HepG2 (cell line): ENCODE results near the gene RTN4RL2. TPM values are rescaled to one million over a fixed set of nuclear protein-coding genes. Genes with fewer than 3 reads are reported as not detected.

ENCODE experiments used
- CC2D1A ChIP-seq: sonication (generic); formaldehyde crosslinking; IDR thresholded peaks from 2 replicates; pipeline ENCODE4 v1.8.1; 2023; ENCODE audit warnings: mild to moderate bottlenecking, missing genetic modification reagents
- HNF4G ChIP-seq, 2 experiments: sonication (generic) in 1 of 2; formaldehyde crosslinking in 1 of 2; IDR thresholded peaks; 2 replicates each; pipeline versions ENCODE4 v1.4.0 to v1.6.1; 2011 to 2020; ENCODE audit warnings: borderline replicate concordance in 2 of 2, low read depth in 2 of 2, mild to moderate bottlenecking in 2 of 2, low read length in 1 of 2, missing genetic modification reagents in 1 of 2, moderate library complexity in 1 of 2
- MZF1 ChIP-seq: sonication (generic); formaldehyde crosslinking; IDR thresholded peaks from 2 replicates; pipeline ENCODE4 v1.8.1; 2023; ENCODE audit warnings: mild to moderate bottlenecking, missing genetic modification reagents, borderline replicate concordance
- NFE2 ChIP-seq: sonication (generic); formaldehyde crosslinking; IDR thresholded peaks from 2 replicates; pipeline ENCODE4 v1.4.0; 2020; ENCODE audit warnings: missing genetic modification reagents
- RELA ChIP-seq: sonication (generic); formaldehyde crosslinking; IDR thresholded peaks from 2 replicates; pipeline ENCODE4 v1.4.0; 2020; ENCODE audit warnings: missing genetic modification reagents
- REPIN1 ChIP-seq: sonication (generic); formaldehyde crosslinking; IDR thresholded peaks from 2 replicates; pipeline ENCODE4 v1.8.0; 2022; ENCODE audit warnings: missing genetic modification reagents, low read depth, mild to moderate bottlenecking, borderline replicate concordance
- SYNCRIP ChIP-seq: fragments of 200-400 bp; formaldehyde crosslinking; IDR thresholded peaks from 2 replicates; pipeline ENCODE4 v1.6.1; 2018; ENCODE audit warnings: mild to moderate bottlenecking, low read depth, low read length; ENCODE audit not compliant: insufficient read depth
- ZBTB7A ChIP-seq: sonication (generic); formaldehyde crosslinking; IDR thresholded peaks from 2 replicates; pipeline ENCODE4 v1.8.0; 2022; ENCODE audit warnings: mild to moderate bottlenecking, missing genetic modification reagents
- ZC3H4 ChIP-seq: sonication (generic); formaldehyde crosslinking; IDR thresholded peaks from 2 replicates; pipeline ENCODE4 v1.4.0; 2020; ENCODE audit warnings: missing genetic modification reagents, borderline replicate concordance
- ZKSCAN5 ChIP-seq: sonication (generic); formaldehyde crosslinking; IDR thresholded peaks from 2 replicates; pipeline ENCODE4 v1.5.1; 2020; ENCODE audit warnings: mild to moderate bottlenecking, missing genetic modification reagents
- ZNF160 ChIP-seq: sonication (generic); formaldehyde crosslinking; IDR thresholded peaks from 2 replicates; pipeline ENCODE4 v1.8.0; 2022; ENCODE audit warnings: mild to moderate bottlenecking, inconsistent platforms, missing genetic modification reagents
- ZNF292 ChIP-seq: sonication (generic); formaldehyde crosslinking; IDR thresholded peaks from 2 replicates; pipeline ENCODE4 v1.8.1; 2022; ENCODE audit warnings: mild to moderate bottlenecking, low read depth, missing genetic modification reagents, borderline replicate concordance
- ZNF317 ChIP-seq: sonication (generic); formaldehyde crosslinking; IDR thresholded peaks from 2 replicates; pipeline ENCODE4 v1.5.0; 2020; ENCODE audit warnings: mild to moderate bottlenecking, missing genetic modification reagents
- ZNF550 ChIP-seq: sonication (generic); formaldehyde crosslinking; IDR thresholded peaks from 2 replicates; pipeline ENCODE4 v1.4.0; 2020; ENCODE audit warnings: mild to moderate bottlenecking, missing genetic modification reagents, borderline replicate concordance
- ZNF598 ChIP-seq: sonication (generic); formaldehyde crosslinking; IDR thresholded peaks from 2 replicates; pipeline ENCODE4 v1.5.1; 2020; ENCODE audit warnings: mild to moderate bottlenecking, missing genetic modification reagents, borderline replicate concordance
- ZNF83 ChIP-seq: sonication (generic); formaldehyde crosslinking; IDR thresholded peaks from 2 replicates; pipeline ENCODE4 v1.4.0; 2020; ENCODE audit warnings: missing genetic modification reagents, mild to moderate bottlenecking, borderline replicate concordance
- polyA plus RNA-seq, 8 experiments: library from polyadenylated mRNA; depleted of rRNA in 3 of 8; stranded (reverse) in 7 of 8; unstranded in 1 of 8; fragments of >200 nt; fragmentation: Illumina TruSeq in 4 of 8; extraction: Trizol in 4 of 8; gene quantifications; 2 replicates each; pipeline versions ENCODE4 v1.2.1 to v1.2.3, GENCODE V29; 2011 to 2016; ENCODE audit warnings: low read depth in 4 of 8, missing spikeins in 1 of 8, mixed read lengths in 1 of 8; ENCODE audit not compliant: insufficient read depth in 1 of 8
- total RNA-seq, 5 experiments: library from RNA; depleted of rRNA; stranded (reverse); fragments of >200 nt; fragmentation: Illumina TruSeq; extraction: Trizol; gene quantifications; 2 replicates each; pipeline ENCODE4 v1.2.3, GENCODE V29; 2016; ENCODE audit warnings: low read depth in 1 of 5
- TF ChIP-seq, protein P1 (sequence below): sonication (generic); formaldehyde crosslinking; IDR thresholded peaks from 2 replicates; pipeline ENCODE4 v1.4.0; 2020; ENCODE audit warnings: mild to moderate bottlenecking, missing genetic modification reagents
- TF ChIP-seq, protein P2 (sequence below): sonication (generic); formaldehyde crosslinking; IDR thresholded peaks from 2 replicates; pipeline ENCODE4 v1.8.0; 2022; ENCODE audit warnings: mild to moderate bottlenecking, missing genetic modification reagents, moderate library complexity
- TF ChIP-seq, protein P3 (sequence below): sonication (generic); formaldehyde crosslinking; conservative IDR thresholded peaks from 2 replicates; pipeline ENCODE4 v1.8.1; 2023; ENCODE audit warnings: missing genetic modification reagents

RTN4RL2 gene
- total and polyA plus RNA-seq, 2 of the 13 experiments (the other 11 are each of a cell fraction or from before 2014, with no cell fraction given): 1.3 to 4.3 TPM

DNA sequence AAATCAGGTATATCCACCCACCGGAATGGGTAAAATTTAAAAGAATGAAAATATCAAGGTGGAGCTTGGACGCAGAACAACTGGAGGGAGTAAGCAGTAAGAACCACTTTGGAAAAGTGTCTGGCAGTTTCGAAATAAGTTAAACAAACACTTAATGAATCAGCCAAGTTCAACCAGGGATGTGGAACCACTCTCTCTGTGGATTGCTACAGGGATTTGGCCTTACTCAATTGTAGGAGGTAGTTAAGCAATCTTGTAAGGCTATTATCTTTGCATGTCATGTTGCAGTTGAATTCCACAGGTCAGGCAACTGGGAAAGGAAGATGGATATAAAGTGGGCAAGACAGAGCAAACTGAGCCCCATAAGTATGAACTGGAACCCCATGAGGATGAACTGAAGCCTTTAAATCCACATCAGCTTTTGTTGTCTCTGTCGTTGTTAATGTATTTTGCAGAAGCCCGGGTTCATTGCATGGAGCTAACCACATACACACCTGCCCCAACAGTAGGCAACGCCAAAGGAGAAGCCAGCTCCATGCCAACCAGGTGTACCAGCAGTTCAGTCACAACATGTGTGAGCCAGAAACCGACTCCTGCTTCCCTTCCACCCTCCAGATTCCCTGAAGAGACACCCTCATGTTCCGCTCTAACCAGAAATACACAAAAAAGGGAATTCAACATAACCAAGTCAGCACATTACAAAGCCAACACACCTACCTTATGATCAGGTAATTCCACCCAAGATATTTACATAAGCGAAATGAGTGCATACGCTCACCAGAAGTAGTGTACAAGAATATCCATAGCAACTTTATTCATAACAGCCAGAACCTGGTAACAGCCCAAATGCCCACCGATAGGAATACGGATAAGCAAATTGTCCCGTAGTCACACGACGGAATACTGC is 25.4 kb upstream of the RTN4RL2 start (continued):
- TF ChIP-seq MZF1 (CRISPR knock-in tag) (no peak), CC2D1A (no peak), REPIN1 (CRISPR knock-in tag) (no peak; the same call in 1 of the 2 replicates), ZKSCAN5 (no peak), ZNF160 (no peak), ZNF598 (CRISPR knock-in tag) (no peak), SYNCRIP (no peak), ZNF317 (CRISPR knock-in tag) (no peak), RELA (CRISPR knock-in tag) (no peak), HNF4G (IDR thresholded peaks at IDR 0.05; ENCODE audit: borderline replicate concordance, low read depth, low read length) (peak; percentile 20; the same call in 1 of the 2 replicates), HNF4G (CRISPR knock-in tag; IDR thresholded peaks at IDR 0.05; ENCODE audit: borderline replicate concordance, low read depth) (no peak), ZC3H4 (no peak), NFE2 (CRISPR knock-in tag) (no peak), ZNF83 (CRISPR knock-in tag) (no peak), ZNF292 (CRISPR knock-in tag) (peak; percentile 65; the same call in 1 of the 2 replicates), ZBTB7A (CRISPR knock-in tag) (no peak), ZNF550 (CRISPR knock-in tag) (no peak)
- TF ChIP-seq, protein P1, sequence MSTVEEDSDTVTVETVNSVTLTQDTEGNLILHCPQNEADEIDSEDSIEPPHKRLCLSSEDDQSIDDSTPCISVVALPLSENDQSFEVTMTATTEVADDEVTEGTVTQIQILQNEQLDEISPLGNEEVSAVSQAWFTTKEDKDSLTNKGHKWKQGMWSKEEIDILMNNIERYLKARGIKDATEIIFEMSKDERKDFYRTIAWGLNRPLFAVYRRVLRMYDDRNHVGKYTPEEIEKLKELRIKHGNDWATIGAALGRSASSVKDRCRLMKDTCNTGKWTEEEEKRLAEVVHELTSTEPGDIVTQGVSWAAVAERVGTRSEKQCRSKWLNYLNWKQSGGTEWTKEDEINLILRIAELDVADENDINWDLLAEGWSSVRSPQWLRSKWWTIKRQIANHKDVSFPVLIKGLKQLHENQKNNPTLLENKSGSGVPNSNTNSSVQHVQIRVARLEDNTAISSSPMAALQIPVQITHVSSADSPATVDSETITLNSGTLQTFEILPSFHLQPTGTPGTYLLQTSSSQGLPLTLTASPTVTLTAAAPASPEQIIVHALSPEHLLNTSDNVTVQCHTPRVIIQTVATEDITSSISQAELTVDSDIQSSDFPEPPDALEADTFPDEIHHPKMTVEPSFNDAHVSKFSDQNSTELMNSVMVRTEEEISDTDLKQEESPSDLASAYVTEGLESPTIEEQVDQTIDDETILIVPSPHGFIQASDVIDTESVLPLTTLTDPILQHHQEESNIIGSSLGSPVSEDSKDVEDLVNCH (CRISPR knock-in tag): no peak
- TF ChIP-seq, protein P2, sequence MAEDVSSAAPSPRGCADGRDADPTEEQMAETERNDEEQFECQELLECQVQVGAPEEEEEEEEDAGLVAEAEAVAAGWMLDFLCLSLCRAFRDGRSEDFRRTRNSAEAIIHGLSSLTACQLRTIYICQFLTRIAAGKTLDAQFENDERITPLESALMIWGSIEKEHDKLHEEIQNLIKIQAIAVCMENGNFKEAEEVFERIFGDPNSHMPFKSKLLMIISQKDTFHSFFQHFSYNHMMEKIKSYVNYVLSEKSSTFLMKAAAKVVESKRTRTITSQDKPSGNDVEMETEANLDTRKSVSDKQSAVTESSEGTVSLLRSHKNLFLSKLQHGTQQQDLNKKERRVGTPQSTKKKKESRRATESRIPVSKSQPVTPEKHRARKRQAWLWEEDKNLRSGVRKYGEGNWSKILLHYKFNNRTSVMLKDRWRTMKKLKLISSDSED: no peak
- TF ChIP-seq, protein P3, sequence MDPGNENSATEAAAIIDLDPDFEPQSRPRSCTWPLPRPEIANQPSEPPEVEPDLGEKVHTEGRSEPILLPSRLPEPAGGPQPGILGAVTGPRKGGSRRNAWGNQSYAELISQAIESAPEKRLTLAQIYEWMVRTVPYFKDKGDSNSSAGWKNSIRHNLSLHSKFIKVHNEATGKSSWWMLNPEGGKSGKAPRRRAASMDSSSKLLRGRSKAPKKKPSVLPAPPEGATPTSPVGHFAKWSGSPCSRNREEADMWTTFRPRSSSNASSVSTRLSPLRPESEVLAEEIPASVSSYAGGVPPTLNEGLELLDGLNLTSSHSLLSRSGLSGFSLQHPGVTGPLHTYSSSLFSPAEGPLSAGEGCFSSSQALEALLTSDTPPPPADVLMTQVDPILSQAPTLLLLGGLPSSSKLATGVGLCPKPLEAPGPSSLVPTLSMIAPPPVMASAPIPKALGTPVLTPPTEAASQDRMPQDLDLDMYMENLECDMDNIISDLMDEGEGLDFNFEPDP (CRISPR knock-in tag): no peak
